DOHH2 (cell line): Measurements from ENCODE around the gene TASL.
"Not testable (repeated sequence)": the region's sequence is repeated elsewhere in the genome, so short reads cannot be mapped to it uniquely, and the experiment has no call there.

Source experiments
- H3F3A ChIP-seq: fragments of 200-600 bp; sonication (generic), shearing (Covaris generic); 2 replicates; pipeline ENCODE4 v1.6.0; 2016; ENCODE audit warnings: antibody characterized with exemption, mild to moderate bottlenecking; ENCODE audit not compliant: control insufficient read depth, insufficient read depth
- H3K27ac ChIP-seq: fragments of 200-600 bp; sonication (generic); 2 replicates; pipeline ENCODE4 v1.5.1; 2014; ENCODE audit warnings: low read depth, mild to moderate bottlenecking, low read length, moderate library complexity
- H3K27me3 ChIP-seq: fragments of 200-600 bp; sonication (generic); 2 replicates; pipeline ENCODE4 v1.6.1; 2014; ENCODE audit warnings: mild to moderate bottlenecking, low read length, mixed read lengths; ENCODE audit not compliant: control insufficient read depth
- H3K36me3 ChIP-seq: fragments of 200-600 bp; sonication (generic); 2 replicates; pipeline ENCODE4 v1.6.1; 2014; ENCODE audit warnings: mild to moderate bottlenecking, low read length, moderate library complexity, mixed read lengths; ENCODE audit not compliant: control insufficient read depth
- H3K4me1 ChIP-seq: fragments of 200-600 bp; sonication (generic); 2 replicates; pipeline ENCODE4 v1.6.1; 2014; ENCODE audit warnings: mild to moderate bottlenecking, low read length, mixed read lengths; ENCODE audit not compliant: control insufficient read depth
- H3K4me2 ChIP-seq: fragments of 200-600 bp; sonication (generic); 2 replicates; pipeline ENCODE4 v1.6.0; 2014; ENCODE audit warnings: mild to moderate bottlenecking, low read length, moderate library complexity
- H3K4me3 ChIP-seq: fragments of 200-600 bp; sonication (generic); 2 replicates; pipeline ENCODE4 v1.5.1; 2014; ENCODE audit warnings: mild to moderate bottlenecking, low read length, mixed read lengths
- H3K79me2 ChIP-seq: fragments of 200-600 bp; sonication (generic); 2 replicates; pipeline ENCODE4 v1.6.1; 2014; ENCODE audit warnings: mild to moderate bottlenecking, low read length, mixed read lengths; ENCODE audit not compliant: control insufficient read depth
- H3K9me2 ChIP-seq: fragments of 200-600 bp; sonication (generic); replicated peaks from 2 replicates; pipeline ENCODE4 v1.6.1; 2014; ENCODE audit warnings: mild to moderate bottlenecking, low read length, mixed read lengths; ENCODE audit not compliant: control insufficient read depth
- H3K9me3 ChIP-seq: fragments of 200-600 bp; sonication (generic); 2 replicates; pipeline ENCODE4 v1.6.1; 2014; ENCODE audit warnings: antibody characterized with exemption, low read length, mixed read lengths; ENCODE audit not compliant: control insufficient read depth, insufficient read depth
- H4K20me1 ChIP-seq: fragments of 200-600 bp; sonication (generic); 2 replicates; pipeline ENCODE4 v1.6.0; 2014; ENCODE audit warnings: low read depth, mild to moderate bottlenecking, antibody characterized with exemption, low read length, moderate library complexity; ENCODE audit not compliant: control insufficient read depth, insufficient read depth
- CTCF ChIP-seq: fragments of 200-600 bp; sonication (generic); IDR thresholded peaks from one replicate; pipeline ENCODE4 v1.5.1; 2014; ENCODE audit warnings: antibody characterized with exemption, mild to moderate bottlenecking, low read depth, low read length; ENCODE audit not compliant: poor library complexity, severe bottlenecking
- EZH2phosphoT487 ChIP-seq: fragments of 200-600 bp; sonication (generic); IDR thresholded peaks from 2 replicates; pipeline ENCODE4 v1.6.1; 2017; ENCODE audit warnings: borderline replicate concordance, mild to moderate bottlenecking, antibody characterized with exemption, low read length, moderate library complexity, mixed read lengths

TASL gene

GRCh38 chrX:30572678-30573077 is 4.9 kb downstream of the TASL start:
- Histone ChIP-seq H4K20me1 (no peaks in the 10 kb centered on the region), H3K4me3 (peak overlapping the region; percentile 59), H3K9me3 (no peaks in the 10 kb centered on the region), H3F3A (peaks cover 9% of the 10 kb centered on the region), H3K27ac (peak overlapping the region; percentile 32), H3K4me1 (peaks cover 49% of the 10 kb centered on the region), H3K4me2 (peak overlapping the region; percentile 86), H3K27me3 (no peaks in the 10 kb centered on the region), H3K9me2 (no peaks in the 10 kb centered on the region), H3K36me3 (peaks cover 57% of the 10 kb centered on the region), H3K79me2 (peaks cover 91% of the 10 kb centered on the region)
- TF ChIP-seq EZH2phosphoT487 = no peak
- no peak for TF ChIP-seq CTCF

- Histone ChIP-seq H3K9me3 (no peaks in the 10 kb centered on the region), H3K27me3 (no peaks in the 10 kb centered on the region), H3K4me3 (peak overlapping the region; percentile 59), H3K36me3 (peaks cover 56% of the 10 kb centered on the region), H4K20me1 (no peaks in the 10 kb centered on the region), H3K79me2 (peaks cover 94% of the 10 kb centered on the region), H3K9me2 (no peaks in the 10 kb centered on the region), H3F3A (peaks cover 2% of the 10 kb centered on the region), H3K27ac (peak overlapping the region; percentile 32; the same call in 1 of the 2 replicates), H3K4me1 (peaks cover 52% of the 10 kb centered on the region), H3K4me2 (peak overlapping the region; percentile 86)
- TF ChIP-seq CTCF (no peak), EZH2phosphoT487 (no peak)
These were observed 5.6 kb downstream of the TASL start for GRCh38 chrX:30572004-30572403.

- TF ChIP-seq EZH2phosphoT487 (no peak), CTCF (peak; percentile 45)
- H3K27me3 ChIP-seq = no peaks in the 10 kb centered on the region
- peaks cover 94% of the 10 kb centered on the region for H3K79me2 ChIP-seq
- peak overlapping the region; percentile 24 for H3K4me2 ChIP-seq
- no peaks in the 10 kb centered on the region for H3K9me3 ChIP-seq
- no peaks in the 10 kb centered on the region for H3F3A ChIP-seq
- H3K9me2 ChIP-seq = no peaks in the 10 kb centered on the region
- no peak overlapping the region for H3K4me3 ChIP-seq
- H3K4me1 ChIP-seq = peaks cover 52% of the 10 kb centered on the region
- peaks cover 47% of the 10 kb centered on the region for H3K36me3 ChIP-seq
- no peak overlapping the region for H3K27ac ChIP-seq
- no peaks in the 10 kb centered on the region for H4K20me1 ChIP-seq
These were observed 7.1 kb downstream of the TASL start for GRCh38 chrX:30570505-30570904.

- H3K9me3 ChIP-seq = no peaks in the 10 kb centered on the region
- no peak overlapping the region for H3K27ac ChIP-seq
- no peaks in the 10 kb centered on the region for H3F3A ChIP-seq
- TF ChIP-seq EZH2phosphoT487 = no peak
- no peak for TF ChIP-seq CTCF
- peak overlapping the region; percentile 53 for H3K4me2 ChIP-seq
- H3K4me1 ChIP-seq = peaks cover 43% of the 10 kb centered on the region
- peaks cover 45% of the 10 kb centered on the region for H3K36me3 ChIP-seq
- peak overlapping the region; percentile 41; the same call in 1 of the 2 replicates for H3K4me3 ChIP-seq
- H3K27me3 ChIP-seq = no peaks in the 10 kb centered on the region
- no peaks in the 10 kb centered on the region for H3K9me2 ChIP-seq
- no peaks in the 10 kb centered on the region for H4K20me1 ChIP-seq
- peaks cover 95% of the 10 kb centered on the region for H3K79me2 ChIP-seq
These were observed 9.4 kb downstream of the TASL start for GRCh38 chrX:30568136-30568535.

GRCh38 chrX:30563070-30563469 is 14.5 kb downstream of the TASL start:
- not testable (repeated sequence) for H3K4me3 ChIP-seq, H3K9me3 ChIP-seq, H3K27me3 ChIP-seq, H3F3A ChIP-seq, H3K27ac ChIP-seq, H3K9me2 ChIP-seq, H3K4me2 ChIP-seq, H4K20me1 ChIP-seq
- Histone ChIP-seq H3K4me1 (peaks cover 11% of the 10 kb centered on the region), H3K79me2 (peaks cover 76% of the 10 kb centered on the region), H3K36me3 (peaks cover 50% of the 10 kb centered on the region)
